SH-SY5Y (cell line): ENCODE measurements around the gene MT3.

Experiments used
- GATA2 ChIP-seq: IDR thresholded peaks from 2 replicates; pipeline ENCODE4 v1.6.1; 2011; ENCODE audit warnings: mild to moderate bottlenecking, low read depth, low read length
- GATA3 ChIP-seq: IDR thresholded peaks from 2 replicates; pipeline ENCODE4 v1.6.1; 2011; ENCODE audit warnings: low read depth, mild to moderate bottlenecking, low read length, moderate library complexity

DNA sequence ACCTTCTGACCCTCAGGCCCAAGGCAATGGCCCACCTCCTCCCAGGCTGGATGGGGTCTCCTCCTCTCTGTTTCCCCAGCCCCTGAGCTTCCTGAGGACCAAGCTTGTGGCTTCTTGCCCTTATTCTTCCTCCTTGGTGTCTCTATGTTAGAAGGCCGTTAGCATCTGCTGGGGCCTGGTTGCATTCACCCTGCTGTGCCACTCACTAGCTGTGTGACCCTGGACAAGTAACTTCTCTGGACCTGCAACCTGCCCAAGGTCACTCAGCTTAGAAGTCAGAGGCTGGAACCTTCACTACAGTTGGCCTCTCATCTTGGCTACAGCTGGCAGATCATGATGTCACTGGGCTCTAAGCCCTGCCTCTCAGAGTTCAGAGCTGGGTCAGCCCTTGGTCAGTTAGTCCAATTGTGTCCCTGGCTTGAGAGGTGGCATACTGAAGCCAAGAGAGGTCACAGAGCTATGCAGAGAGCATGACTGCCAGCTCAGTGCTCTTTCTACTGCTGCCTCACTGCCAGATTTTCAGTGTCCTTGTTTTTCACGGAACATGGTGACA lies 22.0 kb downstream of the MT3 start:
- TF ChIP-seq GATA2 (no peak), GATA3 (no peak)
